GM19328 (cell line): ENCODE results near the gene IGF1R.

Source experiments
- ATAC-seq: cut with Tn5 transposase; IDR thresholded peaks from one replicate; pipeline ENCODE4 v1.9.1; 2021; ENCODE audit warnings: mild to moderate bottlenecking, moderate library complexity; ENCODE audit not compliant: unreplicated experiment

Gene IGF1R

GRCh38 chr15:99006904-99007495 is 358.7 kb downstream of the IGF1R start:
- ATAC-seq: no peak

- ATAC-seq: no peak
Measured at GRCh38 chr15:99009741-99010330, 361.5 kb downstream of the IGF1R start.

DNA sequence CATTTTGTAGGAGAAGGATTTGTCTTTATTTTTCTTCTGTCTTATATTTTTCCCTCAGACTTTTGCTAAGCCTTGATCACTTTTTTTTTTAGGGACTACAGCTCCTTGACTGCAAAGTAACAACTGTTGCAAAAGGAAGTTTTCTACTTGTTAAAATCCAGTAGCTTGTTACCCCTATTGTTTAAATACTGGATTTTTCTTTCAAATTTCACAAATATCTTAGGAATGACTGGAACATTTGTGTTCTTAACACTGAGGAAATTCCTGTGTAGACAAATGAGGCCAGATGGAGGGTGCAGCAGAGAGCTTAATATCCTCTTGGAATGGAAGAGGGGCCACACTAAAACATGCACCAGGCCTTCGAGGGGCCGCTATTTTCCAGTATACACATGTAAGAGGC is 362.4 kb downstream of the IGF1R start:
- no peak for ATAC-seq
